HEK293 (cell line): ENCODE measurements around the gene ZCCHC24.

Experiments
- CTCF ChIA-PET: fragments of 350-600 bp; formaldehyde crosslinking; extraction: SDS; loops from one replicate; lab custom pipeline; 2021; ENCODE audit warnings: antibody characterized with exemption; lab: Yijun Ruan, JAX
- POLR2A ChIA-PET: fragments of 300-600 bp; formaldehyde crosslinking; extraction: SDS; loops from one replicate; lab custom pipeline; 2020; ENCODE audit warnings: antibody characterized with exemption, inconsistent platforms; lab: Yijun Ruan, JAX
- H3K27ac ChIP-seq: fragments of 200-500 bp; sonication (Bioruptor generic); 2 replicates; pipeline ENCODE4 v1.5.1; 2014; ENCODE audit warnings: low read depth, low read length, control low read depth, inconsistent platforms; ENCODE audit errors: extremely low read depth
- H3K36me3 ChIP-seq, 2 experiments: fragments of 200-500 bp in 1 of 2; sonication (Bioruptor generic) in 1 of 2; 1 replicate in 1 of 2; 2 replicates in 1 of 2; pipeline ENCODE4 v1.5.1; 2014 to 2017; ENCODE audit warnings: inconsistent platforms in 2 of 2, low read length in 2 of 2; ENCODE audit not compliant: control insufficient read depth in 2 of 2, insufficient read depth in 1 of 2
- H3K4me1 ChIP-seq: fragments of 200-500 bp; sonication (Bioruptor generic); 2 replicates; pipeline ENCODE4 v1.5.1; 2014; ENCODE audit warnings: mild to moderate bottlenecking, low read length, inconsistent platforms; ENCODE audit not compliant: control insufficient read depth, insufficient read depth
- H3K4me3 ChIP-seq: 2 replicates; pipeline ENCODE4 v1.5.1; 2011; ENCODE audit warnings: low read depth, mild to moderate bottlenecking, control low read depth, low read length, moderate library complexity
- H3K9me3 ChIP-seq: fragments of 200-500 bp; sonication (Bioruptor generic); 2 replicates; pipeline ENCODE4 v1.5.1; 2014; ENCODE audit warnings: low read depth, low read length, inconsistent platforms; ENCODE audit not compliant: control insufficient read depth, insufficient read depth
- GFI1B ChIP-seq: fragments of 450-650 bp; formaldehyde crosslinking; IDR thresholded peaks from 2 replicates; pipeline ENCODE4 v1.5.1; 2016; ENCODE audit warnings: missing biosample characterization, missing genetic modification characterization
- GLIS1 ChIP-seq: fragments of 450-650 bp; formaldehyde crosslinking; IDR thresholded peaks from 2 replicates; pipeline ENCODE4 v1.5.1; 2016; ENCODE audit warnings: missing biosample characterization, missing genetic modification characterization
- MEIS1 ChIP-seq: sonication (generic); formaldehyde crosslinking; IDR thresholded peaks from 2 replicates; pipeline ENCODE4 v1.8.1; 2022; ENCODE audit warnings: missing genetic modification reagents, mild to moderate bottlenecking, borderline replicate concordance
- OSR2 ChIP-seq: fragments of 450-650 bp; formaldehyde crosslinking; IDR thresholded peaks from 2 replicates; pipeline ENCODE4 v1.5.1; 2016; ENCODE audit warnings: missing biosample characterization, missing genetic modification characterization
- TRIM28 ChIP-seq: IDR thresholded peaks from 2 replicates; pipeline ENCODE4 v1.6.1; 2011; ENCODE audit warnings: low read length, control low read depth, borderline replicate concordance
- ZFP69B ChIP-seq: fragments of 450-650 bp; formaldehyde crosslinking; IDR thresholded peaks from 2 replicates; pipeline ENCODE4 v1.5.1; 2016; ENCODE audit warnings: missing biosample characterization, missing genetic modification characterization
- ZNF114 ChIP-seq: fragments of 450-650 bp; formaldehyde crosslinking; IDR thresholded peaks from 2 replicates; pipeline ENCODE4 v1.5.0; 2017; ENCODE audit warnings: missing biosample characterization, missing genetic modification characterization
- ZNF211 ChIP-seq: fragments of 450-650 bp; formaldehyde crosslinking; IDR thresholded peaks from 2 replicates; pipeline ENCODE4 v1.5.1; 2016; ENCODE audit warnings: low read depth, missing biosample characterization, missing genetic modification characterization
- ZNF274 ChIP-seq, 2 experiments: fragments of 200-500 bp in 1 of 2; fragments of 450-650 bp in 1 of 2; sonication (Bioruptor generic) in 1 of 2; formaldehyde crosslinking in 1 of 2; IDR thresholded peaks; 2 replicates each; pipeline versions ENCODE4 v1.5.1 to v1.6.1; 2014 to 2016; ENCODE audit warnings: borderline replicate concordance in 1 of 2, inconsistent platforms in 1 of 2, low read length in 1 of 2, missing biosample characterization in 1 of 2, missing genetic modification characterization in 1 of 2
- ZNF341 ChIP-seq: fragments of 450-650 bp; formaldehyde crosslinking; IDR thresholded peaks from 2 replicates; pipeline ENCODE4; 2016; ENCODE audit warnings: low read depth, missing biosample characterization, missing genetic modification characterization
- ZNF664 ChIP-seq: fragments of 450-650 bp; formaldehyde crosslinking; IDR thresholded peaks from 2 replicates; pipeline ENCODE4 v1.5.1; 2016; ENCODE audit warnings: missing biosample characterization, missing genetic modification characterization
- ZNF776 ChIP-seq: fragments of 450-650 bp; formaldehyde crosslinking; IDR thresholded peaks from 2 replicates; pipeline ENCODE4 v1.5.0; 2017; ENCODE audit warnings: missing biosample characterization, missing genetic modification characterization, borderline replicate concordance
- ZNF777 ChIP-seq: fragments of 450-650 bp; formaldehyde crosslinking; IDR thresholded peaks from 2 replicates; pipeline ENCODE4 v1.5.1; 2017; ENCODE audit warnings: missing biosample characterization, missing genetic modification characterization, borderline replicate concordance
- ZNF843 ChIP-seq: fragments of 450-650 bp; formaldehyde crosslinking; IDR thresholded peaks from 2 replicates; pipeline ENCODE4 v1.5.1; 2016; ENCODE audit warnings: missing biosample characterization, missing genetic modification characterization
- ZSCAN23 ChIP-seq: fragments of 450-650 bp; formaldehyde crosslinking; IDR thresholded peaks from 2 replicates; pipeline ENCODE4 v1.5.1; 2016; ENCODE audit warnings: missing biosample characterization, missing genetic modification characterization
- TF ChIP-seq, protein P1 (sequence below): fragments of 450-650 bp; formaldehyde crosslinking; IDR thresholded peaks from 2 replicates; pipeline ENCODE4 v1.5.1; 2016; ENCODE audit warnings: missing biosample characterization, missing genetic modification characterization
- TF ChIP-seq, protein P2 (sequence below): fragments of 450-650 bp; formaldehyde crosslinking; IDR thresholded peaks from 2 replicates; pipeline ENCODE4 v1.5.1; 2016; ENCODE audit warnings: missing biosample characterization, missing genetic modification characterization

Gene ZCCHC24

DNA sequence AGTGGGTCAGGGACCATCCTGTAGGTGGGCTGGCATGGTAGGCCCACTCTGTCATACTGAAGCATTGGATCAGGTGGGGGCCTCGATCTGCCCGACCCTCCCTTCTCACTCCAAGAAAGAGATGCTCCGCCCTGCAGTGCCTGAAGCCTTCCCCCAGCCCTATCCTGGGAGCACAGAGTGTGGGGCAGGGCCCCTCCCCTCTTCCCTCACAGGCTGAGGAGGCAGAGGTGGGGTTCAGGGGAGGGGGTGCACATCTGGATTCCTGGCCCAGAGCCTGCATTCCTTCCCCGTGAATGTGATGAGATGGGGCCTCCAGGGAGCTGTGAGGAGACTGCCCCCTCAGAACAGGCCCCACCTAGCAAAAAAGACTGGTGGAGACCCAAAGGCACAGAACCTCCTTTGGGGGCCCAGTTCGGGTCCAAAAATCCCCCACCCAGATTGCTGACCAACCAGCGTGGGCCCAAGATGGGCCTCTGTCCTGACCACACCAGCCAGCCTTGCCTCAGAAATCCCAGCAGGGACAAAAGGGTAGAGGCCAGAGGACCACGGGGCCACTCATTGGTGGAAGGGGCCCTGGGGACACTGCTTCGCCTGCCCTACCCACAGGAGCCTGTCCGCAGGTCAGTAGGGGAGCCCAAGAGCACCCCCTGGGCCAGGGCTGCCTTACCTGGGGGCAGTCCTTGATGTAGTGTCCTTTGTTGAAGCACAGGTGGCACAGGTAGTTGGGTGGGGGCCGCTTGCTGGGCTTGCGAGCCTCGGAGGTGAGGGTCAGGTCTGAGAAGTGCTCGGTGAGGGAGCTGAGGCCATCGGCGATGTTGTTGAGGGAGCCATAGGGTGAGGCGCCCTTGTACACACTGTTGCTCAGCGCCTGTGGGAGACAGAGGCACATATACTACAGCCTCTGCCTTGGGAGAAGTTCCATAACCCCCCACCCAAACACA lies 13.3 kb downstream of the ZCCHC24 start:
- TF ChIP-seq GLIS1 (tag by site-specific recombination) (0 out of 2 replicates have a peak, but pooled peaks have one; percentile 10), TRIM28 (no peak), ZNF843 (tag by site-specific recombination) (no peak)
- TF ChIP-seq, all 188 proteins: peak for 1
- no peaks in the 10 kb centered on the region for H3K9me3 ChIP-seq
- ChIA-PET POLR2A (no interaction called here), CTCF (interaction anchor here (1.0 kb wide), 1 partner anchor 58 kb away, joined by 3 read pairs; no protein-coding TSS in a partner anchor)
- no peak overlapping the region for H3K27ac ChIP-seq
- H3K4me3 ChIP-seq = no peak overlapping the region
- H3K36me3 ChIP-seq = peaks cover 0 to 18% of the 10 kb centered on the region in 2 experiments; a peak in 2 of 3 replicates
- H3K4me1 ChIP-seq = peaks cover 3% of the 10 kb centered on the region; the same call in 1 of the 2 replicates

DNA sequence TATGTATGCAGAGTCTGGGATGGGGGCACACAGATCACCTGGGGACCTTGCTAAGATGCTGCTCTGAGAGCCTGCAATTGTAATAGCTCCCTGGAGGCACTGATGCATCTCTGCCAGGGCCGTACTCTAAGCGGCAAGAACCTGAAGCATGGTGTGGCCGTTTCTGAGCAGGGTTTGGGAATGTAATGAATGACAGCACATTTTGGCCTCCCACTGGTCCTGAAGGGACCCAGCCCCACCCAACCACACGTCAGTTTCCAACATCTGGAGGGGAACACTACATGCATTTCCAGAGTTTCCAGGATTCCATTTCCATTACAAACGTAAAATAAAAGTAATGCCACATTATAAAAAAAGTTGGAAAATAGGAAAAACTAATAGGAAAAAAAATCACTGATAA lies 14.0 kb downstream of the ZCCHC24 start:
- POLR2A ChIA-PET = no interaction called here
- H3K4me1 ChIP-seq = peaks cover 3% of the 10 kb centered on the region; the same call in 1 of the 2 replicates
- H3K27ac ChIP-seq = no peak overlapping the region
- TF ChIP-seq ZNF776 (tag by site-specific recombination) (no peak), OSR2 (tag by site-specific recombination) (no peak), GFI1B (no peak), ZNF211 (tag by site-specific recombination) (no peak), ZSCAN23 (tag by site-specific recombination) (no peak), ZNF777 (no peak)
- TF ChIP-seq, protein P1, sequence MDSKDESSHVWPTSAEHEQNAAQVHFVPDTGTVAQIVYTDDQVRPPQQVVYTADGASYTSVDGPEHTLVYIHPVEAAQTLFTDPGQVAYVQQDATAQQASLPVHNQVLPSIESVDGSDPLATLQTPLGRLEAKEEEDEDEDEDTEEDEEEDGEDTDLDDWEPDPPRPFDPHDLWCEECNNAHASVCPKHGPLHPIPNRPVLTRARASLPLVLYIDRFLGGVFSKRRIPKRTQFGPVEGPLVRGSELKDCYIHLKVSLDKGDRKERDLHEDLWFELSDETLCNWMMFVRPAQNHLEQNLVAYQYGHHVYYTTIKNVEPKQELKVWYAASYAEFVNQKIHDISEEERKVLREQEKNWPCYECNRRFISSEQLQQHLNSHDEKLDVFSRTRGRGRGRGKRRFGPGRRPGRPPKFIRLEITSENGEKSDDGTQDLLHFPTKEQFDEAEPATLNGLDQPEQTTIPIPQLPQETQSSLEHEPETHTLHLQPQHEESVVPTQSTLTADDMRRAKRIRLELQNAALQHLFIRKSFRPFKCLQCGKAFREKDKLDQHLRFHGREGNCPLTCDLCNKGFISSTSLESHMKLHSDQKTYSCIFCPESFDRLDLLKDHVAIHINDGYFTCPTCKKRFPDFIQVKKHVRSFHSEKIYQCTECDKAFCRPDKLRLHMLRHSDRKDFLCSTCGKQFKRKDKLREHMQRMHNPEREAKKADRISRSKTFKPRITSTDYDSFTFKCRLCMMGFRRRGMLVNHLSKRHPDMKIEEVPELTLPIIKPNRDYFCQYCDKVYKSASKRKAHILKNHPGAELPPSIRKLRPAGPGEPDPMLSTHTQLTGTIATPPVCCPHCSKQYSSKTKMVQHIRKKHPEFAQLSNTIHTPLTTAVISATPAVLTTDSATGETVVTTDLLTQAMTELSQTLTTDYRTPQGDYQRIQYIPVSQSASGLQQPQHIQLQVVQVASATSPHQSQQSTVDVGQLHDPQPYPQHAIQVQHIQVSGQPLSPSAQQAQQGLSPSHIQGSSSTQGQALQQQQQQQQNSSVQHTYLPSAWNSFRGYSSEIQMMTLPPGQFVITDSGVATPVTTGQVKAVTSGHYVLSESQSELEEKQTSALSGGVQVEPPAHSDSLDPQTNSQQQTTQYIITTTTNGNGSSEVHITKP (tag by site-specific recombination) = no peak
- no peaks in the 10 kb centered on the region for H3K9me3 ChIP-seq
- H3K4me3 ChIP-seq = no peak overlapping the region
- CTCF ChIA-PET = no interaction called here
- peaks cover 0 to 18% of the 10 kb centered on the region in 2 experiments; a peak in 2 of 3 replicates for H3K36me3 ChIP-seq

DNA sequence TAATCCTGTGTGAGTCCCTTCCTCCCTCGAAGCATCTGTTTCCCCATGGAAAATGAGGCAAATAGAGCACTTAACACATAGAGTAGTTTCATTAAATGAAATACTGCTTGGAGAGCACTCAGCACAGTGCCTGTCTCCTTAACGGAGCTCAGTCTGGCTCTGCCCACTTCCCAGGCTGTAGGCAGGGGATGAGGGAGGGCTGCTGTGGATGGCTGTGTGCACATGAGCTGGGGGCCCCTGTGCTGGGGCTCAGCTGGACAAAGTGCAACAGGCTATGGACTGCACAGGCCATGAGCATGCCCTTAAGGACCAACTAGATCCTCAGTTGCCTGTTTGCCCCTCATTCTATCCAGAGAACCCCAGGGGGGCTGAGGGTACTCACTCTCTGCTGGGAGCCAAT lies 14.5 kb downstream of the ZCCHC24 start:
- ChIA-PET CTCF (interaction anchor here (0.6 kb wide), 1 partner anchor 8 kb away, joined by 4 read pairs; no protein-coding TSS in a partner anchor), POLR2A (no interaction called here)
- H3K9me3 ChIP-seq = no peaks in the 10 kb centered on the region
- TF ChIP-seq ZNF114 = no peak
- no peak for TF ChIP-seq ZNF341 (tag by site-specific recombination)
- TF ChIP-seq MEIS1 = no peak
- no peak for TF ChIP-seq ZNF274 (IDR thresholded peaks at IDR 0.05; ENCODE audit: low read length)
- no peak for TF ChIP-seq ZNF274 (tag by site-specific recombination; IDR thresholded peaks at IDR 0.05; ENCODE audit: borderline replicate concordance)
- TF ChIP-seq ZNF664 (tag by site-specific recombination) = no peak
- no peak for TF ChIP-seq ZFP69B
- TF ChIP-seq, protein P2, sequence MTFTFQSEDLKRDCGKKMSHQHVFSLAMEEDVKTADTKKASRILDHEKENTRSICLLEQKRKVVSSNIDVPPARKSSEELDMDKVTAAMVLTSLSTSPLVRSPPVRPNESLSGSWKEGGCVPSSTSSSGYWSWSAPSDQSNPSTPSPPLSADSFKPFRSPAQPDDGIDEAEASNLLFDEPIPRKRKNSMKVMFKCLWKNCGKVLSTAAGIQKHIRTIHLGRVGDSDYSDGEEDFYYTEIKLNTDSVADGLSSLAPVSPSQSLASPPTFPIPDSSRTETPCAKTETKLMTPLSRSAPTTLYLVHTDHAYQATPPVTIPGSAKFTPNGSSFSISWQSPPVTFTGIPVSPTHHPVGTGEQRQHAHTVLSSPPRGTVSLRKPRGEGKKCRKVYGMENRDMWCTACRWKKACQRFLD (tag by site-specific recombination) = no peak
- no peak overlapping the region for H3K27ac ChIP-seq
- H3K4me1 ChIP-seq = peaks cover 3% of the 10 kb centered on the region; the same call in 1 of the 2 replicates
- no peak overlapping the region for H3K4me3 ChIP-seq
- peaks cover 0 to 20% of the 10 kb centered on the region in 2 experiments; a peak in 2 of 3 replicates for H3K36me3 ChIP-seq
